Stimulated activated CD4-positive, alpha-beta T cell treated with anti-CD3 and anti-CD28 coated beads, TNF-alpha, amount 100 ng/mL, for 24 hours (primary cell): ENCODE measurements around the gene SH3BP5.

Experiments
- DNase-seq, 3 experiments: peaks; one replicate each; pipeline ENCODE4 v3.0.0-alpha.2; 2020; ENCODE audit warnings: low read depth in 3 of 3

SH3BP5 gene

GRCh38 chr3:15325228-15325627 is 7.2 kb downstream of the SH3BP5 start:
- DNase-seq, result no peak

DNA sequence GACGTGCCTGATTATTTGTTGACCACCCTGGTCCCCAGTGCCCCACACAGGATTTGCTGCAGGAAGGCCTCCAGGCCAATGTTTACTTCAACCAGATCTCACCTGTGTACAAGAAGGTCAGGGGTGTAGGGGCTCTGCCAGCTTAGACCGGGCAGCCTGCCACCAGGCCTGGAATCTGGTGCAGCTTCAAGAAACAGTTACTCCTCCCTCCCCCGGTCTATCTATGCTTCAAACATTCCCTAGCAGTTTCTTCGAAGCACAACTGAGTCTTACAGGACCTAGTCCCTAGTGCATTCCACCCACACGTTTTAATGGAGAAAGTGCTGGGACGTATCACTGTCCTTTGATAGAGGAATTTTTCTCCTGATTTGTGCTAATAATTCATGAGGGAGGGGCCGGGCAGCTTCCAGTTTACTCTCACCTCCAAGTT is 8.0 kb downstream of the SH3BP5 start:
- DNase-seq, result no peak

DNA sequence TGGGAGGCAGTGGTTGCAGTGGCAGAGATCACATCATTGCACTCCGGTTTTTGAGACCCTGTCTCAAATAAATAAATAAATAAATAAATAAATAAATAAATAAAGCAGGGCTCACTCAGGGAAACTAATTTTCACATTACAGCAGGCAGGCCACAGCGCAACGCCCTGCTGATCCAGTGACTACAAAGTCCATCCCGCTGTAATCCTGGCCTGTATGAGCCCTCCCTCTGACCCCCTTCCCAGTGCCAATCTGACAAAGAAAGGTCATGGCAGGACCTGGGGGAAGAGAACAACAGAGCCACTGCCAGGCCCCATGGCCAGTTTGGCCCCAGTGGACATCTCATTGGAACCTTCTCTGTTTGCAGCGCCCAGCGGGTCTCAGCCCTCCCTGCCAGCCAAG is 9.3 kb downstream of the SH3BP5 start:
- DNase-seq, result no peak

DNA sequence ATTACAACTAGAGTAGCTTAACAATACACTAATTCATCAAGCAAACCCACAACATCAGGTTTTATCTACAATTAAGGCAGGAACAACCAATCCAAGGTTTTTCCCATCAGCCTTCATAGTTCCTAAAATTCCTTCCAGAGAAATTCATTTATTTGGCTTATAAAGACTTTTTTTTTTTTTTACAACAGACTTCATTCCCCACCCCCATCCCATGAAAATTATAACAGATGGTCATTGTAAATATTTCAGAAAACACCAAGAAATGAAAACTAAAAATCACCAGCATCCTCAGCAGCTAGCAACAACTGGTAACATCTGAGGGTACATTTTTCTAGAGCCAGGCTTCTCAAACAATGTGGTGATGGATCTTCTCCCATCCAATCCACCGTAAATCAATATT is 11.0 kb downstream of the SH3BP5 start:
- DNase-seq, result no peak

DNA sequence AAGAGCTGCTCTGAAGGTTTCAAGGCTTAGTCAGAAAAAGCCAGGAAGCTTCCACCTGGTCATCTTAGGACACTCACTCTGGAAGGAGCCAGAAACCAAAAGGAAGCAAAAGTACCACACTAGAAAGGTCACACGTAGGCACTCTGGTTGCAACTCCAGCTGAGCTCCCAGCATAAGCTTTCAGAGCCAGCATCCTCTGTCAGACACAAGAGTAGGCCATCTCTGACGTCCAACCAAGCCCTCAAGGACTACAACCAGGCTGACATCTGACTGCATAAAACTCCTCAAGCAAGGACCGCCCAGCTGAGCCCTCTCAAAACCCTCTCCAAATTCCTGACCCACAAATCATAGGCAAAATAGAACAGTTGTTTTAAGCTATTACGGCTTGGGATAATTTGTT is 12.8 kb downstream of the SH3BP5 start:
- no peak for DNase-seq

DNA sequence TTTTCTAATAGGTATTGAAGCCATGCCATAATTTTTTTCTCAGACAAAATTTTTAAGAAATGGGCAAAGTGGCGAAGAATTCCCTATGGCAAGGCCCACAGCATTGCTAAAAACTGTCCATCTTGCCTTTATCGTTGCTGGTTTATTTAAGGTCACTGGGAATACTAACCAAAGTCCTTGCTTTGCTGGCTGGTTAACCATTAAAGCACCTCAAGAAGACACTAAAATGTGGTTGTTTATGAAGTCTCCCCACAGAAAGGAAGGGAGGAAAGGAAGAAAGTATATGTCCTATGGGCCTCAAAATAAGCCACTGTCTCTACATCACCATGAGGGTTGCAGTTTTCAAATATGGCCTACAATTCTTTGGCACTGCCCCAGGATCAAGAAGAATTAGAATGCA is 13.2 kb downstream of the SH3BP5 start:
- DNase-seq, result no peak

- no peak for DNase-seq
Measured at GRCh38 chr3:15318661-15319060, 13.7 kb downstream of the SH3BP5 start.

DNA sequence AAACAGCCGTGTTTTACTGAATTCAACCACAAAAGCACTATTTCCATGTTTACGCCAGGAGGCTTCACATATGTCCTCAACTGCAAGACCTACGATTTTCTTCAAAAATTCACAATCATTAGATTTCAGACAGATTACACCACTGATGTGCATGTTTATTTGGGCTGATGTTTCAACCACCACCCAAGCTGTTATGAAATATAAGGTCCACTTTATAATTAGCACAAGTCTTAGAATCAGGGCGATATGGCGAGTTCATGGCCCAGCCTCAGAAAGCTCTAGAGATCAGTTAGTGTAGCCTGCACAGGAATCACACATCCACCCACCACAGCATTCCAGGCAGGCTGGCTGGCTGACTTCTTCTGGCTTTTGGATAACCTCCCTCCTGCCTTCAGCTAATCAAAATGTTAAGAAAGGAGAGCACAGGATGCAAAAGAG is 15.4 kb downstream of the SH3BP5 start:
- DNase-seq, result no peak

- DNase-seq, result no peak
Measured at GRCh38 chr3:15315003-15315402, 17.4 kb downstream of the SH3BP5 start.

DNA sequence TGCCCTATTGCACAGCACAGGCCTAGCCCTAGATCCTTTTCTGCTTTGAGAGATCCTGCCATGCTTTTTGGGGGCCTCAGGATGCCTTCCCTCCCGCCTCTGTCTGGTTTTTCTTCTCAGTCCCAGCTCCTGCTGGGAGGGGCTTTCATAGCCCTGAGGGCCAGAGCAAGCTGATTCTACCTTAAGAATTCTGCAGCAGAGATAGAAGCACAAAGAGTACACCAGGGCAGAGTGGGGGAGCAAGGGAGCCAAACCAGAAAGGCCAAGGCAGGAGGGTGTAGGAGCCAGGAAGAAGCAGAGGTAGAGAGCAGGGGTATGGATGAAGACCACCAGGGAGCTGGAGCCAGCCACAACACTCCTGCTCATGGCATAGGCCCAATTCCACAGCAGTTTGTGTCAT is 18.1 kb downstream of the SH3BP5 start:
- DNase-seq, result no peak

GRCh38 chr3:15313461-15313860 is 18.9 kb downstream of the SH3BP5 start:
- DNase-seq, result no peak

- no peak for DNase-seq
Measured at GRCh38 chr3:15312550-15312949, 19.8 kb downstream of the SH3BP5 start.

DNA sequence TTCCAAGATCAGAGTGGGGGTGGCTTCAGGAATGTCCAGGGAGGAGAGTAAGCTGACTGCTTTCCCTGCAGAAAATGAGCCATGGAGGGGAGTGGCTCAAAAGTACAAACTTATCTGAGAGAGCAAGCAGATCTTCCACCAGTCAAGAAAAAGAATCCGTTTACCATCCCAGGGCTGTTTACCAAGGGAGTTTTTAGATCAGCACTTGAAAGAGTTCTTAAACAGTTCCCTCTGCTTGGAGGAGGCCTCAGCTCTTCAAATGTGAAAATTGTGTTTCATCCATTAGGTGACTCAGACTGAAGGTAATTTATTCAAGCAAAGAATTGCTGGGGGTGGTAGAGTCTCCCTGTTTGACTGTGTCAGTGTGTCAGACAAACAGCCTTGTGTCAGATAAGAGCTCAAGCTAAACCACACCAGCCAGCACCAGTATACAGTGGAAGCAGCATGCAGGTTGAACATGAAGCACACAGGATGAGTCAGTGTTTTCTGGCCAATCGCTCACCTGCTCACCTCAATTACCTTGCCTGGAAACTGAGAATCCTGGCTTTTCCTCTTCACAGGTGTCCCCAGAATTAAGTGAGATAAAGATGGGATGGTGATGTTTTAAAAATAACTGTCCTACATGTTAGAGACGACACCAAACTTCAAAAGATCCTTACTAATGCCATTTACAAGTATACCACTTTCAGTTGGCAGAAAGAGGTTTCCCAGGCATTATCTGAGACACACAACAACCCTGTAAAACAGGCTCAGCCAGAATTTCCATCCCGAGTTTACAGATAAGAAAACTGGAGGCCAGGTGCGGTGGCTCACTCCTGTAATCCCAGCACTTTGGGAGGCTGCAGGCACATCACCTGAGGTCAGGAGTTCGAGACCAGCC is 21.7 kb downstream of the SH3BP5 start:
- DNase-seq, result peak; percentile 39 to 61 (median 58)

DNA sequence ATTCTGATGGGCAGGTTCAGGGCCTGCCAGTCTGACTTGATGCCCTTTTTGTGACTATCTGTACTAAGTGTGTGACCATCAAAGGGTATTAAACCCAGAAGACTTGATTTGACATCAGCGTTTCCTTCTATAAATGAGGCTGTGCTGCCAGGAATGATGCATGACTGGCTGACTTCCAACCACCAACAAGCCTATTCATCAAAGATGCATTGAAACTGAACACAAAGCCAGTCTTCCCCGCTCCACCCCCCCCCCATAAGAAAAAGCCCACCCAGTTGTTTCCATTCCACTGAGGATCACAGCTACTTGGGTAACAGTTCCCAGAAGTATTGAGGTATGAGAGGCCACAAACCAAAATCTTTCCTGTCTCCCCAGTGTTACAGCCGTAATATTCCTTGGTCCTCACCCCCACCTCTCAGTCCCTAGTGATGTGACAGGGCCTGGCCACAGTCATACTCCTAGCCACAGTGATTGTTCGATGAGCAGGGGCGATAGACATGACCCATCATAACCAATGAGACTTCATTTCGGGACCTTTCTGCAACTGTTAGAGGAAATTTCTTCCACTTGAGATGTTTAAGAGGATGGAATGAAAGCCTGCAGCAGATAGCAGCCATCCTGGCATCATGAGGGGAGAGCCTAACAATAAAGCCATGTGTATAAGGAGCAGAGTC is 22.6 kb downstream of the SH3BP5 start:
- peak in 1 of 3 experiments; percentile 43 for DNase-seq

DNA sequence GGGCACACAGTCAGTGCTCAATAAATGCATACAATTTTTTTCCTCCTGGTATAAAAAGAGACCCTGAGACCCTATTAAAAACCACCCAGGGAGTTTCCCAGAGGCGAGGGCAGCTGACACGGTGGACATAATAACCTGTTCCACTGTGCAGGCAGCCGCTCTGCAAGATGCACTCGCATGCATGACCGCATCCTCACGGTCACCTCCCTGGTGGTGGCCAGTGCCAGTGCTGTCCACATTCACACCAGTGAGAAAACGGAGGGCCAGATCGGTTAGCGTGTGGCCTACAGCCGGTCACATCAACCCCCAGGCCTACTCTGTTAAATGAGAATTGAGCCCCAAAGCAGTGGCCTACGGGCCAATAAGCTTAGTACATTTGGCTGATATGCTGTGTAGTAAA is 24.8 kb downstream of the SH3BP5 start:
- no peak for DNase-seq

GRCh38 chr3:15306979-15307359 is 25.4 kb downstream of the SH3BP5 start:
- no peak for DNase-seq

GRCh38 chr3:15305359-15305844 is 27.0 kb downstream of the SH3BP5 start:
- DNase-seq, result no peak

GRCh38 chr3:15303728-15304127 is 28.7 kb downstream of the SH3BP5 start:
- no peak for DNase-seq

DNA sequence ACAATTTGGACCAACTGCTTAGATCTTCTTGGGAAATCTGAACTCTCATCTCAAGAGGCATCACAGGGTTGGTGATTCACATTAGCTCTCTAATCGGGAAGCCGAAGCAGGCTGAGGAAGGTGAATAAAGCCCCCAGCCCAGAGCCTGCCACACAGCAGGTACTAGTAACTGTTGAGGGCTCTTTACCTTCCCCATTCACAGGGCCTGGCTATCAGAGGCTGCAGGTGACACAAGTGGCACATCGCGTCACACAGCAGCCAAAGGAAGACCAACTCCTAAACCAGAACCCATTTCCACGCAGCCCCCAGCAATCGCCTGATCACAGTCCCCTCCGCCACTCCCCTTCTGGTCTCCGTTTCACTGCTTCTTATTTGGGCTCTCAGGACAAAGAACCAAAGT is 29.2 kb downstream of the SH3BP5 start:
- no peak for DNase-seq

- no peak for DNase-seq
Measured at GRCh38 chr3:15301761-15302160, 30.6 kb downstream of the SH3BP5 start.

DNA sequence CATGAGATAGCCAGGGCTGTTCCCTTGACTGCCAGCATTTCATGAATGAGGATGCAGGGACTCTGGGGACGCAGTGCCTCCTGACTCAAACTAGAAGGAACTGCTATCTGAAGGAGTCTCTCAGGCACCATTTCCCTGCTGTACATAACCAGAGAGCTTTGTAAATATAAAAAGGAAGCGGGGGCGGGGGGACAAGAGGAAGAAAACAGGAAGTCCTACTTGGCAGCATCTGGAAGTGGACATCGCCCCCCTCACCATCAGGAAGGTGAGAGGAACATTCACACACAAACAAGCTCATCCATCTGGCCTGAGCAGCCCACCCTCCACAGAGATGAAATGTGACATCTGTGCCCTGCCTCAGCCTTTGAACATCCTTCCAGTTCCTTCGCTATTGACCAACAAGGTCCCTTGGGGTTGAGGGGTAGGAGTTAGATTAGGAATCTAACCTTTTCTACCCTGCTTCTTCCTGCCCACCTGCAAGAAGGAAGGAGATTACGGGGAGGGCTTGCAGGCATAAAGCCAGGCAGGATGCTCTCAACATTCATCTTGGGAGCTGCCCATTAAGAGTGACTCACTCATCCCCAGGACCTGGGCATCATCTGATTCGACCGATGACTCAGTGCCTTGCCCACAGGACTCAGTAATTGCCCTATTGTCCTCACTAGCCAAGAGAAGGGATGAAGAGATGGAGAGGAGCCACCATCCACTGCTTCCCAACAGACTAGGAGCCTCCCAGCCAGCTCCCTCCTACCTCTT is 31.9 kb downstream of the SH3BP5 start:
- DNase-seq, result no peak

DNA sequence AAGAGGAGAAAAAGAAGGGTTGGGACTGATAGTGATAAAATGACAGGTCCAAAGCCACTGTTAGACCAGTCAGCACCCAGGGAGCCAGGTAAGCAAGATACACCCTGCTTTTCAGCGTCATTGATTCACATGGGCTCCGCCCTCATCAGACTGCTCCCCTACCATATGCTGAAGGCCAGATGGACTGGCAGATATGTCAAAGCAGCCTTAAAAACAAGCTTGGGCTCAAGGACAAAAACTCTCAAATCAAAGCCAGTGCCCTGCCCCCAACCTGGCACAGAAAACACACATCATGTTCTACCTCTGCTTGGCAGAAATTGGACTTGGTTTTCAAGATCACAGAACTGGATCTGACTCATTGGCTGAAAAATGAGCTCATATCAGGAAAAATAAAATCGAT is 33.4 kb downstream of the SH3BP5 start:
- no peak for DNase-seq
